K562 (cell line): ENCODE results near the gene RNF43. TPM values are rescaled to one million over a fixed set of nuclear protein-coding genes. Genes with fewer than 3 reads are reported as not detected.

Source experiments
- ATAC-seq: fragments of 200-7000 bp; cut with Tn5 transposase; 3 replicates; pipeline ENCODE4 v1.9.1; 2020; ENCODE audit warnings: moderate library complexity
- BruUV-seq: library from RNA; stranded (reverse); fragments of 400-500 nt; replicated peaks from 2 replicates; lab custom pipeline; 2021; lab: Mats Ljungman, UMichigan
- CTCF ChIA-PET: fragments of 300-600 bp; formaldehyde crosslinking; extraction: SDS; loops from one replicate; lab custom pipeline; 2021; ENCODE audit warnings: low intra/inter-chr PET ratio; lab: Yijun Ruan, JAX
- POLR2A ChIA-PET: fragments of 300-600, 350-650 bp; sonication (Branson Sonifier 250); formaldehyde crosslinking; extraction: SDS; loops from one replicate; lab custom pipeline; 2021; ENCODE audit warnings: antibody characterized with exemption, inconsistent platforms; lab: Yijun Ruan, JAX
- DNase-seq, 4 experiments: peaks; one replicate each; pipeline versions ENCODE4 v3.0.0 to v3.0.0-alpha.2; 2011 to 2018; ENCODE audit warnings: low spot score in 3 of 4, mixed read lengths in 3 of 4; ENCODE audit errors: extremely low read depth in 1 of 4
- FAIRE-seq: peaks from 2 replicates; lab custom pipeline; 2011; peaks lifted over from hg19 to GRCh38; lab: Jason Lieb, UNC
- H2AFZ ChIP-seq: 2 replicates; pipeline ENCODE4 v1.6.0; 2011; ENCODE audit warnings: low read depth, low read length, control low read depth, inconsistent platforms
- H3K27ac ChIP-seq: fragments of 200-600 bp; 3 replicates; pipeline ENCODE4 v1.8.0; 2011; ENCODE audit warnings: low read depth, mild to moderate bottlenecking, control low read depth, inconsistent platforms, low read length, moderate library complexity, mixed read lengths; ENCODE audit errors: extremely low read depth
- H3K27me3 ChIP-seq, 2 experiments: fragments of 300-600 bp in 1 of 2; 2 replicates in 1 of 2; 3 replicates in 1 of 2; pipeline versions ENCODE4 v1.6.0 to v1.8.0; 2011; ENCODE audit warnings: inconsistent platforms in 2 of 2, low read length in 2 of 2, mild to moderate bottlenecking in 1 of 2, mixed read lengths in 1 of 2, moderate library complexity in 1 of 2; ENCODE audit not compliant: control insufficient read depth in 2 of 2, insufficient read depth in 2 of 2
- H3K36me3 ChIP-seq: fragments of 300-600 bp; 3 replicates; pipeline ENCODE4 v1.8.0; 2011; ENCODE audit warnings: mild to moderate bottlenecking, low read length, inconsistent platforms; ENCODE audit not compliant: control insufficient read depth, insufficient read depth
- H3K4me1 ChIP-seq, 2 experiments: fragments of 200-600 bp in 1 of 2; replicated peaks in 1 of 2; 2 replicates in 1 of 2; 3 replicates in 1 of 2; pipeline versions ENCODE4 v1.5.1 to v1.8.0; 2011; ENCODE audit warnings: inconsistent platforms in 2 of 2, low read length in 2 of 2, mild to moderate bottlenecking in 1 of 2, mixed read lengths in 1 of 2, moderate library complexity in 1 of 2; ENCODE audit not compliant: control insufficient read depth in 2 of 2, insufficient read depth in 2 of 2
- H3K4me2 ChIP-seq: 2 replicates; pipeline ENCODE4 v1.6.1; 2011; ENCODE audit warnings: low read length, control low read depth, inconsistent platforms, mixed read lengths; ENCODE audit not compliant: insufficient read depth
- H3K4me3 ChIP-seq: fragments of 200-600 bp; sonication (generic), shearing (Covaris generic); 2 replicates; pipeline ENCODE4 v1.5.1; 2016; ENCODE audit warnings: control low read depth, inconsistent platforms
- H3K79me2 ChIP-seq: fragments of 200-600 bp; 3 replicates; pipeline ENCODE4 v1.8.0; 2011; ENCODE audit warnings: low read length, inconsistent platforms; ENCODE audit not compliant: control insufficient read depth, insufficient read depth
- H3K9ac ChIP-seq, 2 experiments: 2 replicates each; pipeline versions ENCODE4 v1.6.0 to v1.6.1; 2011; ENCODE audit warnings: low read depth in 2 of 2, low read length in 2 of 2, control low read depth in 1 of 2, inconsistent platforms in 1 of 2, mild to moderate bottlenecking in 1 of 2, mixed read lengths in 1 of 2; ENCODE audit not compliant: insufficient read depth in 1 of 2
- H3K9me1 ChIP-seq: one replicate; pipeline ENCODE4 v1.6.0; 2011; ENCODE audit warnings: inconsistent platforms, mild to moderate bottlenecking, low read length, moderate library complexity; ENCODE audit not compliant: control insufficient read depth, insufficient read depth
- H3K9me3 ChIP-seq: replicated peaks from 2 replicates; pipeline ENCODE4 v1.5.1; 2011; ENCODE audit warnings: low read depth, low read length, inconsistent platforms; ENCODE audit not compliant: control insufficient read depth, insufficient read depth
- H4K20me1 ChIP-seq: replicated peaks from 2 replicates; pipeline ENCODE4 v1.6.1; 2011; ENCODE audit warnings: low read length, inconsistent platforms, mixed read lengths; ENCODE audit not compliant: control insufficient read depth, insufficient read depth
- EGR1 ChIP-seq: fragments of 450-650 bp; conservative IDR thresholded peaks from 2 replicates; pipeline ENCODE4 v1.6.1; 2017; ENCODE audit warnings: mild to moderate bottlenecking
- RBM22 ChIP-seq: fragments of 200-400 bp; formaldehyde crosslinking; IDR thresholded peaks from 2 replicates; pipeline ENCODE4 v1.6.1; 2018; ENCODE audit warnings: low read length, low read depth; ENCODE audit not compliant: poor library complexity, severe bottlenecking
- SIX5 ChIP-seq, 2 experiments: IDR thresholded peaks; 2 replicates each; pipeline ENCODE4 v1.6.1; 2011; ENCODE audit warnings: low read length in 2 of 2, borderline replicate concordance in 1 of 2, low read depth in 1 of 2, mild to moderate bottlenecking in 1 of 2, moderate library complexity in 1 of 2; ENCODE audit not compliant: insufficient read depth in 1 of 2
- ZNF274 ChIP-seq: IDR thresholded peaks from 2 replicates; pipeline ENCODE4 v1.6.1; 2011; ENCODE audit warnings: low read depth, mild to moderate bottlenecking, low read length, moderate library complexity, borderline replicate concordance
- WGBS: fragments of 100-300 bp; shearing (Covaris generic); methylation state at CpG from one replicate; pipeline ENCODE4 v1.1.6; 2016; ENCODE audit warnings: low coverage, mixed read lengths; ENCODE audit not compliant: insufficient coverage; ENCODE audit errors: missing lambda C conversion rate; 5-methylcytosine and 5-hydroxymethylcytosine counted together
- in situ Hi-C: fragments of 300-500 bp; cut with MboI; formaldehyde crosslinking; loops from 4 replicates; pipeline ENCODE4 v1.15.0; 2018; ENCODE audit warnings: inconsistent platforms, mixed read lengths
- intact Hi-C: fragments of 100-400 bp; cut with micrococcal nuclease; formaldehyde crosslinking; loops from 2 replicates; pipeline ENCODE4 v1.14.2; 2022
- polyA plus RNA-seq, 8 experiments: library from polyadenylated mRNA; depleted of rRNA in 4 of 8; stranded (reverse) in 5 of 8; unstranded in 3 of 8; fragments of >200 nt; fragmentation: Nextera tagmentation in 2 of 8; fragmentation: Illumina TruSeq in 1 of 8; extraction: Ambion mirVana in 2 of 8; extraction: Trizol in 1 of 8; gene quantifications; 2 replicates each; pipeline versions ENCODE4 v1.2.1 to v1.2.3, GENCODE V29; 2011 to 2014; ENCODE audit warnings: inconsistent platforms in 1 of 8, missing spikeins in 1 of 8
- total RNA-seq, 7 experiments: library from RNA; depleted of rRNA in 6 of 7; stranded (reverse); fragments of >200 nt in 6 of 7; fragmentation: Illumina TruSeq in 2 of 7; extraction: Trizol in 2 of 7; gene quantifications; 2 replicates each; pipeline versions ENCODE4 v1.2.1 to v1.2.3, GENCODE V29; 2011 to 2021; ENCODE audit warnings: low replicate concordance in 1 of 7
- TF ChIP-seq, protein P1 (sequence below): fragments of 250-450 bp; sonication (Bioruptor Pico); IDR thresholded peaks from 2 replicates; pipeline ENCODE4 v1.8.0; 2022; ENCODE audit warnings: moderate library complexity, mild to moderate bottlenecking, inconsistent platforms
- TF ChIP-seq, protein P2 (sequence below): fragments of 250-450 bp; sonication (Bioruptor Pico); IDR thresholded peaks from 2 replicates; pipeline ENCODE4 v1.8.0; 2021; ENCODE audit warnings: moderate library complexity, mild to moderate bottlenecking, inconsistent platforms

RNF43 gene
- total and polyA plus RNA-seq, 9 of the 15 experiments (the other 6 are each of a cell fraction or from before 2014, with no cell fraction given) = 0.29 to 2.7 (median 1.4) TPM

- CTCF ChIA-PET = no interaction called here
- Histone ChIP-seq H3K79me2 (no peaks in the 10 kb centered on the region), H4K20me1 (no peaks in the 10 kb centered on the region), H3K27me3 (no peaks in the 10 kb centered on the region), H3K4me1 (peaks cover 0 to 7% of the 10 kb centered on the region in 2 experiments; a peak in 2 of 5 replicates), H3K9me1 (no peaks in the 10 kb centered on the region), H3K9ac (no peak overlapping the region), H3K4me3 (no peak overlapping the region), H3K27ac (no peak overlapping the region), H3K36me3 (no peaks in the 10 kb centered on the region), H3K4me2 (no peak overlapping the region), H3K9me3 (no peaks in the 10 kb centered on the region), H2AFZ (no peak overlapping the region)
- ATAC-seq (no peak), DNase-seq (no peak), FAIRE-seq (no peak)
- TF ChIP-seq SIX5 (IDR thresholded peaks at IDR 0.05; ENCODE audit: borderline replicate concordance in 1 of 2, insufficient read depth in 1 of 2, low read depth in 1 of 2, low read length in 2 of 2) = no peak
- no peak for TF ChIP-seq RBM22
- TF ChIP-seq, protein P1, sequence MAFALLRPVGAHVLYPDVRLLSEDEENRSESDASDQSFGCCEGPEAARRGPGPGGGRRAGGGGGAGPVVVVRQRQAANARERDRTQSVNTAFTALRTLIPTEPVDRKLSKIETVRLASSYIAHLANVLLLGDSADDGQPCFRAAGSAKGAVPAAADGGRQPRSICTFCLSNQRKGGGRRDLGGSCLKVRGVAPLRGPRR (CRISPR knock-in tag) = no peak
- TF ChIP-seq, protein P2, sequence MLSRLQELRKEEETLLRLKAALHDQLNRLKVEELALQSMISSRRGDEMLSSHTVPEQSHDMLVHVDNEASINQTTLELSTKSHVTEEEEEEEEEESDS (CRISPR knock-in tag) = no peak
- no peak for TF ChIP-seq EGR1
- TF ChIP-seq ZNF274 = no peak
- in situ Hi-C loops = no loop called here
- WGBS = 24% methylated on average over 2 of the region's 2 CpGs
- intact Hi-C loops = no loop called here
- no TSS peak for BruUV-seq
- POLR2A ChIA-PET = interaction anchor here (0.6 to 0.7 kb wide), 2 partner anchors 10 to 20 kb away, joined by 3 read pairs; no protein-coding TSS in a partner anchor
Measured at GRCh38 chr17:58401287-58401686, 16.0 kb downstream of the RNF43 start.
